Spleen (tissue), 11 donors: ENCODE measurements around the gene NPAS4. TPM values are rescaled to one million over a fixed set of nuclear protein-coding genes. Genes with fewer than 3 reads are reported as not detected.

ENCODE experiments used
- DNase-seq: peaks from one replicate; pipeline ENCODE4 v3.0.0-alpha.2; 2020
- H3K27ac ChIP-seq, 8 donors: fragments of 200-600 bp; sonication (generic) in 7 of 8; 1 replicate in 4 of 8; 2 replicates in 4 of 8; pipeline versions ENCODE4 v1.5.0 to v1.8.0; 2016 to 2021; ENCODE audit warnings: inconsistent platforms in 4 of 8, mild to moderate bottlenecking in 4 of 8, moderate library complexity in 1 of 8
- H3K27me3 ChIP-seq, 7 donors: fragments of 200-600 bp; sonication (generic) in 6 of 7; replicated peaks in 1 of 7; 1 replicate in 4 of 7; 2 replicates in 3 of 7; pipeline versions ENCODE4 v1.5.0 to v1.8.0; 2016 to 2021; ENCODE audit warnings: inconsistent platforms in 3 of 7, mild to moderate bottlenecking in 1 of 7
- H3K36me3 ChIP-seq, 6 donors: fragments of 200-600 bp; sonication (generic) in 5 of 6; 1 replicate in 4 of 6; 2 replicates in 2 of 6; pipeline versions ENCODE4 v1.5.0 to v1.8.0; 2016 to 2021; ENCODE audit warnings: inconsistent platforms in 2 of 6
- H3K4me1 ChIP-seq, 6 donors: fragments of 200-600 bp; sonication (generic) in 5 of 6; 1 replicate in 3 of 6; 2 replicates in 3 of 6; pipeline versions ENCODE4 v1.5.0 to v1.8.0; 2016 to 2021; ENCODE audit warnings: inconsistent platforms in 3 of 6
- H3K4me3 ChIP-seq, 8 donors: fragments of 200-600 bp; sonication (generic) in 7 of 8; 1 replicate in 4 of 8; 2 replicates in 4 of 8; pipeline versions ENCODE4 v1.5.0 to v1.8.0; 2016 to 2021; ENCODE audit warnings: inconsistent platforms in 4 of 8, mild to moderate bottlenecking in 4 of 8, moderate library complexity in 2 of 8
- H3K9me3 ChIP-seq, 8 donors: fragments of 200-600 bp; sonication (generic) in 7 of 8; 1 replicate in 4 of 8; 2 replicates in 4 of 8; pipeline versions ENCODE4 v1.5.0 to v1.8.0; 2016 to 2021; ENCODE audit warnings: inconsistent platforms in 4 of 8
- POLR2A ChIP-seq, 3 donors: fragments of 450-650 bp; IDR thresholded peaks; one replicate each; pipeline ENCODE4 v1.5.1; 2017; ENCODE audit warnings: antibody characterized with exemption in 3 of 3, mild to moderate bottlenecking in 1 of 3
- POLR2AphosphoS5 ChIP-seq, 3 donors: sonication (generic); formaldehyde crosslinking; IDR thresholded peaks; one replicate each; pipeline ENCODE4 v1.5.1; 2017; ENCODE audit warnings: antibody characterized with exemption in 3 of 3
- WGBS, 5 donors: extraction: QIAGEN DNeasy Blood & Tissue Kit in 3 of 5; methylation state at CpG; one replicate each; pipeline versions ENCODE4 v1.1.5 to v1.1.7; 2013 to 2018; 5-methylcytosine and 5-hydroxymethylcytosine counted together
- intact Hi-C: fragments of 100-400 bp; cut with DNase I; formaldehyde crosslinking; loops from one replicate; pipeline ENCODE4 v1.15.0; 2023; ENCODE audit warnings: low total_unique reads
- polyA plus RNA-seq, 3 donors: library from polyadenylated mRNA; stranded (reverse); fragments of 200-250 nt; gene quantifications; one replicate each; pipeline ENCODE4 v1.2.1, GENCODE V29; 2013
- total RNA-seq, 7 donors: library from RNA; depleted of rRNA in 3 of 7; stranded (reverse); fragments of >200 nt in 3 of 7; fragmentation: NEBNext Ultra II Directional in 4 of 7; extraction: Animal tissue kit (Norgen Biotek cat#: 25700) in 4 of 7; gene quantifications; one replicate each; pipeline versions ENCODE4 v1.1.0 to v1.2.1, GENCODE V29; 2016 to 2021
- TF ChIP-seq, protein P1 (sequence below), 11 experiments: fragments of 200-600 bp in 7 of 11; fragments of 450-650 bp in 4 of 11; sonication (generic) in 4 of 11; IDR thresholded peaks in 8 of 11; conservative IDR thresholded peaks in 3 of 11; 1 replicate in 7 of 11; 2 replicates in 4 of 11; pipeline versions ENCODE4 v1.4.0 to v1.8.0; 2016 to 2021; ENCODE audit warnings: antibody characterized with exemption in 11 of 11, inconsistent platforms in 4 of 11, mild to moderate bottlenecking in 1 of 11
- donor health status: healthy with polysubstance abuse.
- donor health status: DM: no; HTN: no; CAD: no; lungs with moderate emphysema.
- donor health status: DM: no; HTN: no; CAD: no.
- donor health status: Bipolar disorder and iron deficiency.
- donor health status: healthy.
- donor health status: DM: no; HTN: no; CAD: no.
- donor health status: DM: yes; HTN: yes; CAD: no.

NPAS4 gene
- total and polyA plus RNA-seq, 10 donors, result 0.11 to 0.72 (median 0.24) TPM; not detected in 6

DNA sequence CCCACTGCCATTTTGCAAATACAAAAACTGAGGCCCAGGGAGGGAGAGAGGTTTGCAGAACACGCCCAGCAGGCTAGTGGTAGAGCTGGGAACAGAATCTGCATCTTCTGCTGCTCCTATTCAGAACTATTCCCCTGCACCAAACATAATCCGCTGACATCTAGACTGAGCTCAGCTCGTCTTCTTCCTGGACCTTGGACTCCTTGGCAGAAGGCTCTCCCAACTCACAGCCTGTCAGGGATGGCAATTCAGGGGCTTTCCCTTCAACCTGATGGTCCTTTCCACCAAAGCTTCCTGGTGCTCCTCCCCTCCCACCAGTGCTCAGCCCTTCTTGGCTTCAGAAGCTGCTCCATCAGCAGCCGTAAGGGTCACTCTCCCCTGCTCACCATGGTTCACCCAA lies 9.5 kb upstream of the NPAS4 start:
- H3K27me3 ChIP-seq, result peaks cover 0 to 84% (median 21%) of the 10 kb centered on the region in 7 donors
- 60 to 88% (median 75%) methylated on average over 4 of the region's 4 CpGs for WGBS, 5 donors

DNA sequence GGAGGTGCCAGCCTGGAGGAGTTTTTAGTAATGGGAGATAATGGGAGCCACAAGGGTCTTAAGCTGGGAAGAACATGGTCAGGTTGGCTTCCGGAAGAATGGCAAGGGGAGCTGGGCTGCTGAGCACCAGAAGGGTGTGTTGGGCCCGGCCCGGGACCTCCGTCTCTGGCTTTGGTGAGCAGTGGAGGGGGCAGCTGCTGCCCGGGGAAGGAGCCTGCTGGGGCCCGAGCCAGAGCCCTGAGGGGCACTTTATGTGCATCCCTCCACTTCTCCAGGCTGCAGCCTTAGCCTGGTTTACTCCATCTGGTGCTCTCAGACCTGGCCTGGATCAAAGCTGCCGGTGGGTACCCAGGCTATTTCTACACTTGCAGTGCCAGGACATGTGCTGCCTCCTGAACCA lies 8.7 kb upstream of the NPAS4 start:
- 69 to 85% (median 81%) methylated on average over 7 of the region's 7 CpGs for WGBS, 5 donors
- TF ChIP-seq POLR2A (IDR thresholded peaks at IDR 0.05), result no peak
- no peak for TF ChIP-seq POLR2AphosphoS5 (IDR thresholded peaks at IDR 0.05)
- TF ChIP-seq, protein P1, sequence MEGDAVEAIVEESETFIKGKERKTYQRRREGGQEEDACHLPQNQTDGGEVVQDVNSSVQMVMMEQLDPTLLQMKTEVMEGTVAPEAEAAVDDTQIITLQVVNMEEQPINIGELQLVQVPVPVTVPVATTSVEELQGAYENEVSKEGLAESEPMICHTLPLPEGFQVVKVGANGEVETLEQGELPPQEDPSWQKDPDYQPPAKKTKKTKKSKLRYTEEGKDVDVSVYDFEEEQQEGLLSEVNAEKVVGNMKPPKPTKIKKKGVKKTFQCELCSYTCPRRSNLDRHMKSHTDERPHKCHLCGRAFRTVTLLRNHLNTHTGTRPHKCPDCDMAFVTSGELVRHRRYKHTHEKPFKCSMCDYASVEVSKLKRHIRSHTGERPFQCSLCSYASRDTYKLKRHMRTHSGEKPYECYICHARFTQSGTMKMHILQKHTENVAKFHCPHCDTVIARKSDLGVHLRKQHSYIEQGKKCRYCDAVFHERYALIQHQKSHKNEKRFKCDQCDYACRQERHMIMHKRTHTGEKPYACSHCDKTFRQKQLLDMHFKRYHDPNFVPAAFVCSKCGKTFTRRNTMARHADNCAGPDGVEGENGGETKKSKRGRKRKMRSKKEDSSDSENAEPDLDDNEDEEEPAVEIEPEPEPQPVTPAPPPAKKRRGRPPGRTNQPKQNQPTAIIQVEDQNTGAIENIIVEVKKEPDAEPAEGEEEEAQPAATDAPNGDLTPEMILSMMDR (IDR thresholded peaks at IDR 0.05 in 8 of 11, conservative IDR thresholded peaks at IDR 0.05 in 3 of 11), result no peak
- no peaks in the 10 kb centered on the region for H3K36me3 ChIP-seq
- H3K4me1 ChIP-seq, result peaks cover 5 to 16% (median 10%) of the 10 kb centered on the region in 6 donors
- no peaks in the 10 kb centered on the region for H3K9me3 ChIP-seq
- no peak overlapping the region for H3K4me3 ChIP-seq
- intact Hi-C loops, result no loop called here
- peak; percentile 56 for DNase-seq
- H3K27ac ChIP-seq, result no peak overlapping the region
- H3K27me3 ChIP-seq, result peaks cover 0 to 89% (median 28%) of the 10 kb centered on the region in 7 donors

More for the DNA sequence above, 9.5 kb upstream of the NPAS4 start:
- Histone ChIP-seq H3K4me3 (no peak overlapping the region), H3K36me3 (no peaks in the 10 kb centered on the region), H3K27ac (no peak overlapping the region), H3K4me1 (peaks cover 5 to 16% (median 10%) of the 10 kb centered on the region in 6 donors), H3K9me3 (no peaks in the 10 kb centered on the region)
- DNase-seq, result no peak
- intact Hi-C loops, result no loop called here
- TF ChIP-seq, protein P1 (IDR thresholded peaks at IDR 0.05 in 8 of 11, conservative IDR thresholded peaks at IDR 0.05 in 3 of 11), result no peak
- TF ChIP-seq POLR2A (IDR thresholded peaks at IDR 0.05), result no peak
- TF ChIP-seq POLR2AphosphoS5 (IDR thresholded peaks at IDR 0.05), result no peak

DNA sequence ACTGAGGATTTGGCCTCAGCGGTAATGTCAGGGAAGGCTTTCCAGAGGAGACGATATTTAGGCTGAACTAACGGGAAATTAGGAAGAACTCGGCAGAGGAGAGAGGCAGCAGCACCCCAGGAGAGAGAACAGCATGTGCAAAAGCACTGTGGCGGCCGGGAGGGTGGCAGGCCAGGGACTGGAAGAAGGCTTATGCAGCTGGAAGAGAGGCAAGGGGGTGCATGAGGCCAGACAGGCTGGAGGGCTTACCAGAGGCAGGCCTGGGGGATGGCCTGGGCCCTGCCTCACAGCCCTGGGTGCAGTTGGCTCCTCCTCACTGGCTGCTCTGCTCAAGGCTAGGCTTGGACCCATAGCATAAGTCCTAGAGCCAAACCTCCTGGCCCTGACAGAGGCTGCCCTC lies 7.7 kb upstream of the NPAS4 start:
- peaks cover 0 to 97% (median 32%) of the 10 kb centered on the region in 7 donors for H3K27me3 ChIP-seq
- intact Hi-C loops, result no loop called here
- 75 to 90% (median 78%) methylated on average over 6 of the region's 6 CpGs for WGBS, 5 donors

DNA sequence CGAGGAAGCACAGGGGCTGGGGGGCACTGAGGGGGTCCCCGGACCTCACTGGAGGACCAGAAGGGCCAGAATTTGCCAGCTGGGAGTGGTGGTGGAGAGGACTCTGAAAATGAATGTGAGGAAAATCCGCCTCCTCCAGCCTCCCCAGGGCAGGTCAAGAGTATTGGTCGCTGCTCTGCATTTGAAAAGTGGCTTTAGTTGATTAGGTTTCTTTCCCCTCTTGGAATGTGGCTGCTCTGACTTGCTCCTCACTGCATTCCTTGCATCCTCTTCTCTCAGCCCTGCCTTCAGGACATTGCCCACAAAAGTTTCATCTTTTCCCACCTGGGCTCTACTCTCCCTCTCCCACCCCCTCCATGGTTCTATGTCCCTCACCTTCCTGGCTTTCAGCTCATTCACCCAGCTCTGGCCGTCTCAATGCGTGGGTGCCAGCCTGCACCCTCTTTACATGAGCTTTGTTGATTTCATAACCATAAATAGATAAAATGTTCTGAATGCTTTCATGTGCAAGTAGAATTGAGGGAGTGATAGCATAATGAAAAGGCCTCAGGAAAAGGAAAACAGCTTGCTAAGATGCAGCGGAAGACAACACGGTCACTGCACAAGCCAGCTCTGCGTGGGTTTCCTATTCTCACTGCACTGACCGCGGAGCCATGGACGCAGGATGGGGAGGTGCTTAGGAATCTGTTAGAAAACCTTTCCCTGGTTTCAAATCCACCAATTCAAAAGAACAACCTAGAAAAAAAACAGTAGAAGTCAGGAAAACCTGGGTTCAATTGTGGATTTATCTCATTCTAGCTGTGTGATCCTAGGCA lies 6.5 kb upstream of the NPAS4 start:
- Histone ChIP-seq H3K27ac (no peak overlapping the region), H3K4me1 (peaks cover 0 to 11% (median under 1%) of the 10 kb centered on the region in 6 donors), H3K36me3 (no peaks in the 10 kb centered on the region), H3K4me3 (no peak overlapping the region), H3K9me3 (no peaks in the 10 kb centered on the region), H3K27me3 (peaks cover 0 to 97% (median 36%) of the 10 kb centered on the region in 7 donors)
- no peak for TF ChIP-seq POLR2AphosphoS5 (IDR thresholded peaks at IDR 0.05)
- TF ChIP-seq, protein P1 (IDR thresholded peaks at IDR 0.05 in 8 of 11, conservative IDR thresholded peaks at IDR 0.05 in 3 of 11), result no peak
- no peak for TF ChIP-seq POLR2A (IDR thresholded peaks at IDR 0.05)
- DNase-seq, result no peak
- intact Hi-C loops, result no loop called here
- 47 to 60% (median 54%) methylated on average over 12 of the region's 12 CpGs for WGBS, 5 donors

More for the DNA sequence above, 7.7 kb upstream of the NPAS4 start:
- no peak for TF ChIP-seq POLR2A (IDR thresholded peaks at IDR 0.05)
- TF ChIP-seq, protein P1 (IDR thresholded peaks at IDR 0.05 in 8 of 11, conservative IDR thresholded peaks at IDR 0.05 in 3 of 11), result no peak
- TF ChIP-seq POLR2AphosphoS5 (IDR thresholded peaks at IDR 0.05), result no peak
- Histone ChIP-seq H3K27ac (no peak overlapping the region), H3K36me3 (no peaks in the 10 kb centered on the region), H3K4me3 (no peak overlapping the region), H3K9me3 (no peaks in the 10 kb centered on the region), H3K4me1 (peaks cover 5 to 19% (median 10%) of the 10 kb centered on the region in 6 donors)
- DNase-seq, result no peak
